SJCRH30 (cell line): Measurements from ENCODE around the gene PTF1A. TPM values are rescaled to one million over a fixed set of nuclear protein-coding genes. Genes with fewer than 3 reads are reported as not detected.

Experiments used
- DNase-seq, 2 experiments: peaks; one replicate each; pipeline ENCODE4 v3.0.0-alpha.2; 2015 to 2020
- H3K27ac ChIP-seq: fragments of 250-450 bp; sonication (Bioruptor Pico); 2 replicates; pipeline ENCODE4 v1.5.1; 2020; ENCODE audit warnings: mild to moderate bottlenecking, moderate library complexity
- H3K27me3 ChIP-seq: fragments of 250-450 bp; sonication (Bioruptor Pico); 2 replicates; pipeline ENCODE4 v1.5.1; 2020; ENCODE audit warnings: mild to moderate bottlenecking, moderate library complexity
- H3K36me3 ChIP-seq: fragments of 250-450 bp; sonication (Bioruptor Pico); 2 replicates; pipeline ENCODE4 v1.5.1; 2020; ENCODE audit warnings: mild to moderate bottlenecking, moderate library complexity
- H3K4me1 ChIP-seq: fragments of 250-450 bp; sonication (Bioruptor Pico); 2 replicates; pipeline ENCODE4 v1.5.1; 2020; ENCODE audit warnings: mild to moderate bottlenecking, moderate library complexity
- H3K4me3 ChIP-seq: fragments of 250-450 bp; sonication (Bioruptor Pico); 2 replicates; pipeline ENCODE4 v1.5.1; 2020; ENCODE audit warnings: mild to moderate bottlenecking, moderate library complexity
- H3K9me3 ChIP-seq: fragments of 250-450 bp; sonication (Bioruptor Pico); replicated peaks from 2 replicates; pipeline ENCODE4 v1.5.1; 2020; ENCODE audit warnings: mild to moderate bottlenecking, moderate library complexity
- total RNA-seq: library from RNA; depleted of rRNA; stranded (reverse); fragments of >200 nt; shearing (Covaris generic); gene quantifications from 2 replicates; pipeline ENCODE4 v1.2.3, GENCODE V29; 2014

Gene PTF1A
- total RNA-seq, 1 experiment from 2014 or later: not detected

- no peaks in the 10 kb centered on the region; the same call in 1 of the 2 replicates for H3K9me3 ChIP-seq
- no peaks in the 10 kb centered on the region for H3K27me3 ChIP-seq
- H3K27ac ChIP-seq: no peak overlapping the region
- no peaks in the 10 kb centered on the region for H3K36me3 ChIP-seq
- no peak for DNase-seq
- H3K4me3 ChIP-seq: no peak overlapping the region
- no peaks in the 10 kb centered on the region for H3K4me1 ChIP-seq
Measured at GRCh38 chr10:23172429-23173213, 19.5 kb upstream of the PTF1A start.

- no peak overlapping the region for H3K4me3 ChIP-seq
- no peaks in the 10 kb centered on the region for H3K4me1 ChIP-seq
- H3K27ac ChIP-seq: no peak overlapping the region
- no peak for DNase-seq
- H3K36me3 ChIP-seq: no peaks in the 10 kb centered on the region
- H3K27me3 ChIP-seq: no peaks in the 10 kb centered on the region
- H3K9me3 ChIP-seq: no peaks in the 10 kb centered on the region
Measured at GRCh38 chr10:23173214-23174073, 18.7 kb upstream of the PTF1A start.

GRCh38 chr10:23174074-23174976, 17.8 kb upstream of the PTF1A start:
- Histone ChIP-seq H3K4me3 (no peak overlapping the region), H3K9me3 (no peaks in the 10 kb centered on the region), H3K27ac (no peak overlapping the region), H3K36me3 (no peaks in the 10 kb centered on the region), H3K27me3 (no peaks in the 10 kb centered on the region), H3K4me1 (no peaks in the 10 kb centered on the region)
- no peak for DNase-seq

GRCh38 chr10:23174977-23175512, 17.1 kb upstream of the PTF1A start:
- Histone ChIP-seq H3K27ac (no peak overlapping the region), H3K4me3 (no peak overlapping the region), H3K27me3 (no peaks in the 10 kb centered on the region), H3K36me3 (no peaks in the 10 kb centered on the region), H3K9me3 (no peaks in the 10 kb centered on the region), H3K4me1 (no peaks in the 10 kb centered on the region)
- no peak for DNase-seq

- Histone ChIP-seq H3K27me3 (no peaks in the 10 kb centered on the region; the same call in 1 of the 2 replicates), H3K9me3 (no peaks in the 10 kb centered on the region), H3K36me3 (no peaks in the 10 kb centered on the region), H3K4me1 (no peaks in the 10 kb centered on the region), H3K27ac (no peak overlapping the region), H3K4me3 (no peak overlapping the region)
- DNase-seq: no peak
Measured at GRCh38 chr10:23186178-23186577, 5.9 kb upstream of the PTF1A start.

GRCh38 chr10:23186697-23187096, 5.4 kb upstream of the PTF1A start:
- no peaks in the 10 kb centered on the region for H3K9me3 ChIP-seq
- H3K4me3 ChIP-seq: no peak overlapping the region
- no peaks in the 10 kb centered on the region for H3K36me3 ChIP-seq
- H3K27ac ChIP-seq: no peak overlapping the region
- H3K4me1 ChIP-seq: no peaks in the 10 kb centered on the region
- no peak for DNase-seq
- no peaks in the 10 kb centered on the region; the same call in 1 of the 2 replicates for H3K27me3 ChIP-seq

GRCh38 chr10:23187155-23187554, 5.0 kb upstream of the PTF1A start:
- Histone ChIP-seq H3K4me1 (no peaks in the 10 kb centered on the region), H3K27ac (no peak overlapping the region), H3K36me3 (no peaks in the 10 kb centered on the region), H3K4me3 (no peak overlapping the region), H3K9me3 (no peaks in the 10 kb centered on the region), H3K27me3 (no peaks in the 10 kb centered on the region; the same call in 1 of the 2 replicates)
- DNase-seq: no peak

GRCh38 chr10:23189024-23189423, 3.1 kb upstream of the PTF1A start:
- H3K36me3 ChIP-seq: no peaks in the 10 kb centered on the region
- DNase-seq: no peak
- H3K4me3 ChIP-seq: no peak overlapping the region
- H3K27ac ChIP-seq: no peak overlapping the region
- peaks cover 2% of the 10 kb centered on the region for H3K9me3 ChIP-seq
- H3K27me3 ChIP-seq: no peaks in the 10 kb centered on the region; the same call in 1 of the 2 replicates
- no peaks in the 10 kb centered on the region for H3K4me1 ChIP-seq

GRCh38 chr10:23190872-23191763, 994 bp upstream of the PTF1A start:
- Histone ChIP-seq H3K9me3 (peaks cover 5% of the 10 kb centered on the region), H3K27ac (no peak overlapping the region), H3K36me3 (no peaks in the 10 kb centered on the region), H3K27me3 (no peaks in the 10 kb centered on the region; the same call in 1 of the 2 replicates), H3K4me1 (no peaks in the 10 kb centered on the region), H3K4me3 (no peak overlapping the region)
- DNase-seq: no peak

- H3K27me3 ChIP-seq: no peaks in the 10 kb centered on the region
- no peaks in the 10 kb centered on the region for H3K36me3 ChIP-seq
- H3K4me3 ChIP-seq: no peak overlapping the region
- no peak for DNase-seq
- H3K27ac ChIP-seq: no peak overlapping the region
- H3K9me3 ChIP-seq: peaks cover 5% of the 10 kb centered on the region
- peaks cover 5% of the 10 kb centered on the region for H3K4me1 ChIP-seq
Measured at GRCh38 chr10:23192712-23193434, 761 bp downstream of the PTF1A start.

GRCh38 chr10:23193435-23194074, 1.4 kb downstream of the PTF1A start:
- Histone ChIP-seq H3K9me3 (peaks cover 5% of the 10 kb centered on the region), H3K36me3 (no peaks in the 10 kb centered on the region), H3K27ac (no peak overlapping the region), H3K4me1 (peaks cover 5% of the 10 kb centered on the region), H3K27me3 (no peaks in the 10 kb centered on the region), H3K4me3 (no peak overlapping the region)
- DNase-seq: no peak

- Histone ChIP-seq H3K27me3 (no peaks in the 10 kb centered on the region), H3K27ac (no peak overlapping the region), H3K36me3 (no peaks in the 10 kb centered on the region), H3K4me1 (peaks cover 5% of the 10 kb centered on the region), H3K9me3 (peaks cover 5% of the 10 kb centered on the region), H3K4me3 (no peak overlapping the region)
- DNase-seq: no peak
Measured at GRCh38 chr10:23194471-23194965, 2.4 kb downstream of the PTF1A start.
